ENCODE data around the gene IGF2R.

- TF ChIP-seq PKNOX1 (IDR thresholded peaks at IDR 0.05) (no peak), FOXK2 (IDR thresholded peaks at IDR 0.05) (no peak), NFRKB (IDR thresholded peaks at IDR 0.05) (no peak), TARDBP (IDR thresholded peaks at IDR 0.05) (no peak), ZNF384 (IDR thresholded peaks at IDR 0.05) (no peak), L3MBTL2 (conservative IDR thresholded peaks at IDR 0.05) (no peak), ARNT (IDR thresholded peaks at IDR 0.05) (no peak), HDGF (IDR thresholded peaks at IDR 0.05; ENCODE audit: borderline replicate concordance) (no peak), ELF4 (IDR thresholded peaks at IDR 0.05) (no peak), FOXA1 (IDR thresholded peaks at IDR 0.05) (no peak), CTBP1 (IDR thresholded peaks at IDR 0.05; ENCODE audit: borderline replicate concordance) (no peak), SUZ12 (IDR thresholded peaks at IDR 0.05) (no peak), BHLHE40 (IDR thresholded peaks at IDR 0.05; ENCODE audit: borderline replicate concordance) (no peak), LEF1 (IDR thresholded peaks at IDR 0.05; ENCODE audit: borderline replicate concordance) (no peak)
Measured at GRCh38 chr6:159980474-159980873, 11.6 kb downstream of the IGF2R start.

All from HEK293T (cell line).